GM19193 (cell line): Measurements from ENCODE around the gene TLL1.

Source experiments
- POLR2A ChIP-seq: IDR thresholded peaks from 4 replicates; pipeline ENCODE4 v1.6.1; 2011; ENCODE audit not compliant: insufficient read depth, insufficient read length; ENCODE audit errors: extremely low read depth

TLL1 gene

GRCh38 chr4:166092797-166093290, 219.8 kb downstream of the TLL1 start:
- TF ChIP-seq POLR2A: no peak

DNA sequence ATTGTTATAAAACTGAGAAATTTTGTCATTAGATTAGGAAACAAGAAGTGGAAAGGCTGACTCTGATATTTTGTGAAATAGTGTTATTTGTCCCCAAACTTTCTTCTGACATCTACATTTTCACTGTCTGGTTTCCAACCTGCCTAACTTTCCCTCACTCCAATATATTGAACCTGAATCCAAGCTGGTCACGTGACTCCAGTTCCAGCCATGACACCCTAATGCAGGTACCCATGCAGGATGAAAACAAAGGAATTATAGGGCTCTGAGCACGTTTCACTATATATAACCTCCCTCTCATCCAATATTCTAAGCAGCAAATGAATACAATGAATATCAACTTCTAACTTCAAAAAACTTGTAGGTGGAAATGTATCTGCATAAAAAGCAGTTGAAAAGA, 231.6 kb downstream of the TLL1 start:
- no peak for TF ChIP-seq POLR2A

- no peak for TF ChIP-seq POLR2A
These were observed 248.9 kb downstream of the TLL1 start for GRCh38 chr4:166121897-166122296.

- no peak for TF ChIP-seq POLR2A
These were observed 250.5 kb downstream of the TLL1 start for GRCh38 chr4:166123546-166123945.

GRCh38 chr4:166128403-166128802, 255.4 kb downstream of the TLL1 start:
- no peak for TF ChIP-seq POLR2A

DNA sequence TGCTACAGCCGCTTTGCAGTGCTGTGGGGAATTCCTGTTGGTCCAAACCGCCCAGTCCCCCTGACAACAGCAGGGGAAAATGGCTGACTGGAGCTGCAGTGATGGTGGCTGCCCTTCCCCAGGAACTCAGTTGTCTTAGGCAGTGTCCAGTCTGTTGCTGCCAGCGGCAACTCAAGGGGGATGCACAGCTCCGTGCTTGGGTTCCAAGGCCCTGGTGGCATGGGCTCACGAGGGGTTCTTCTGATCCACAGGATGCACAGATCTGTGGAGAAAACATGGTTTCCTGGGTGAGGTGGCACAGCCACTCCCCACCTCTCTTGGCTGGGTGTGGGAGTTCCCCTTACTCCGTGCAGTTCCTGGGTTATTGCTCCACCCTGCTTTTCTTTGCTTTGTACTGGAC, 261.2 kb downstream of the TLL1 start:
- no peak for TF ChIP-seq POLR2A

- TF ChIP-seq POLR2A: no peak
These were observed 267.9 kb downstream of the TLL1 start for GRCh38 chr4:166140951-166141350.

DNA sequence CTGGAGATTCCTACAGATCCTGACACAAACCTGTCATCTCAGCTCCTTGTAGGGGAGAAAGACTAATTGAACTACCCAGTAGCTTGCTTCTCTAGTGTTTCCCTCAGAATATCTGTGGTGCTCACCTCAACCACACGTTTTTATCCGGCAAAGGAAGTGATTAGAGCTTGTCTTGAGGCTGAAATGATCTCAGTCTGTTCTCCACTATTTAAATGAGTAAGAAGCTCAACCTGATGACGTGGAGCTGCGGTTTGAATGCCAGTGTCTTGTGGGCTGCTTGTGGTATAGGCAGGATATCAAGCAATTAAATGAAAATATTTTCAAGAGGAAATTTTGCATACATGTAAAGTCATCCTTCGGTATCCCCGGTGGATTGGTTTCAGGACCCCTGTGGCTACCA, 270.2 kb downstream of the TLL1 start:
- no peak for TF ChIP-seq POLR2A

DNA sequence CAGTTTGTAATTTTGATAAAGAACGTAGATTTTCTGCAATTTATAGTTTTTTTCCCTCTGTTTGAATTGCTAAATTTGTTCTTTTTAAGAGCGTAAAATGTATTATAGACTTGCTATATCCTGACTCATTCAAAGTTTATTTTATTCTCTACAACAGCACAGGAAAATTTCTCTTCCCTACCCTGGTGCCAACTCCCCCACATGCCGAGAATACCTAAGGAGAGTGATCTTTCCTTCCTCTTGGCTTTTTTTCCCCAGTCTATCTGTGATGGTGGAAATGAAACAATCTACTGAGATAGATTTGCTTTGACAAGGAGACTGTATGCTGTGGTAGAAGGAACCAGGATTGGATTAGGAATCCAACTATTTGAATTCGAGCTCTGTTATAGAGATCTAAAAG, 271.6 kb downstream of the TLL1 start:
- no peak for TF ChIP-seq POLR2A

GRCh38 chr4:166146806-166147540, 273.9 kb downstream of the TLL1 start:
- no peak for TF ChIP-seq POLR2A
